EH (cell line): ENCODE data around the gene RAB31.
"Not testable (repeated sequence)": the region's sequence is repeated elsewhere in the genome, so short reads cannot be mapped to it uniquely, and the experiment has no call there.

Source experiments
- DNase-seq: peaks from one replicate; pipeline ENCODE4 v3.0.0-alpha.2; 2015; ENCODE audit warnings: low read depth

RAB31 gene

DNA sequence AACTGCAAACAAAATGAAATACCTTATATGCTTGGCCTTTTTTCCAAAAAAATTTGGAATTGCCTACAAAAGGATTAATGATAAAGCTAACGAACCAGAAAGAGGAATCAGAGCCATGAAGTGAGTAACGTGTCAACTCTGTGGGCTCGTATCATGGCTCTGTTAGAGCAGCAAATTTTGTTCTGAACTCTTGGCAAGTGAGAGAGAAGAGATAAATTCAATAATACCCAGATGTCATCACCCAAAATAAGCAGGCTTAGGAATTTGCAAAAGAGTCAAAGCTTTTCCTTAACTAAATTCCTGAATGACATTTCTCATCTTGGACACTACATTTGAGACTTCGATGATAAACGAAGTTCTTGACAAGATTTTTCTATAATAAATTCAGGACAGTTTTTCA is 182.1 kb downstream of the RAB31 start:
- no peak for DNase-seq

DNA sequence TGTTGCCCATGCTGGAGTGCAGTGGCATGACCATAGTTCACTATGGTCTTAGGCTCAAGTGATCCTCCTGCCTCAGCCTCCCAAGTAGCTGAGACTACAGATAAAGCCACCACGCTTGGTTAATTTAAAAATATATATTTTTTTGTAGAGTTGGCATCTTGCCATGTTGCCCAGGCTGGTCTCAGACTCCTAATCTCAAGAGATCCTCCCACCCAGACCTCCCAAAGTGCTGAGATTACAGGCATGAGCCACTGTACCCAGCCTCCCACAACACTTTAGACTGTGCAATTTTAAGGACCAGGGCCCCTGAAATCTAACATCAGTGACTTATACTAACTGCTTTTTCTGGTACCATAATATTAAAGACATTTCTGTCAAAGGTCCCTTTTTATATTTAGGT is 182.9 kb downstream of the RAB31 start:
- DNase-seq = no peak

DNA sequence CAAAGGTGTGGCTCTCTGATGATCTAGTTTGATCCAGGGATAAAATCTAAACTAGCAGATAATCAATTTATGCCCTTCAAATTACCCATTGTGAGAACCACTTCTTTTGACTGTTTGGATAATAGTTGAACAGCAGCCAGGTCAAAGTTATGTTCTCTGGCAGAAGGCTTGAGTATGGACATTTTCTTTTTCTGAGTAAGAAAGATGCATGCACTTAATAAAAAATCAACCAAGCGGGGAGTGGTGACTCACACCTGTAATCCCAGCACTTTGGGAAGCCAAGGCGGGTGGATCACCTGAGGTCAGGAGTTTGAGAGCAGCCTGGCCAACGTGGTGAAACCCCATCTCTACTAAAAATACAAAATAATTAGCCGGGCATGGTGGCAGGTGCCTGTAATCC is 183.4 kb downstream of the RAB31 start:
- peak; percentile 42 for DNase-seq

DNA sequence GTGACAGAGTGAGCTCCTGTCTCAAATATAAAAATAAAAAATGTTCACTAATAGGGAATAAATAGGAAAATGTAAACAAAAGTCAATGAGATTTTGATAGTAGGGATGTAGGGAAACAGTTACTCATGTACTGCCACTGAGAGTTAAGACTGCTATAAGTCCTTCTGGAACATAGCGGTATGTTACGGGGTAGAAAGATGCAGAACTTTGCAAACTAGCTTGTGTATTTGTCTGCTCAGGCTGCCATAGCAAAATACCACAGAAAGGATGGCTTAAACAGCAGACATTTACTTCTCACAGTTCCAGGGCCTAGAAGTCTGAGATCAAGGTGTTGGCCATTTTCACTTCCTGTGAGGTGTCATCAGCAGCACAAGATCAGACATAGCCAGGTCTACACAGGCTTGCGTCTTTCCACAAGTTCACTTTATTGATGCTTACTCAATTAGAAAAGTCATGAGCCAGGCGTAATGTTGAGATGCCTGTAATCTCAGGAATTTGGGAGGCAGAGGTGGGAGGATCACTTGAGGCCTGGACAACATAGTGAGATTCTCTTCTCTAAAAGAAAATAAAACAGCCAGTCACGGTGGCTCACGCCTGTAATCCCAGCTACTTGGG is 186.5 kb downstream of the RAB31 start:
- no peak for DNase-seq

DNA sequence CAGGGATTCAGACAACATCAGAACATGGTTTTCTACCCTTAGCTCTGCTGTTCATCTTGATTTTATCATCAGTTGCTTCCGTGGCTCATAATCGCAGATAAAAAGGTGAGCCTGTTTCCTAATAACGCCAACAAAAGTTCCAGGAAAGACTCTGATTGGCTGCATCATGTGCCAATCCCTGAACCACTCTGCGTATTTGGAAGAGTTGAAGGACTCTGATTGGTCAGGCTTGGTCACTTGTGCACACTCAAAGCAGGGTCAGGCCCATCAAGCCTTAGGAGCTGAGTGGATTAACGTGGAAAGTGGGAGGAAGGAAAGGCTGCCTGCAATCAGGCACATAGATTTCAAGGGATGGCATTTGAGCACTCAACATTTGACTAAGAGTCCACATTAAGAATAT is 189.0 kb downstream of the RAB31 start:
- DNase-seq = no peak

DNA sequence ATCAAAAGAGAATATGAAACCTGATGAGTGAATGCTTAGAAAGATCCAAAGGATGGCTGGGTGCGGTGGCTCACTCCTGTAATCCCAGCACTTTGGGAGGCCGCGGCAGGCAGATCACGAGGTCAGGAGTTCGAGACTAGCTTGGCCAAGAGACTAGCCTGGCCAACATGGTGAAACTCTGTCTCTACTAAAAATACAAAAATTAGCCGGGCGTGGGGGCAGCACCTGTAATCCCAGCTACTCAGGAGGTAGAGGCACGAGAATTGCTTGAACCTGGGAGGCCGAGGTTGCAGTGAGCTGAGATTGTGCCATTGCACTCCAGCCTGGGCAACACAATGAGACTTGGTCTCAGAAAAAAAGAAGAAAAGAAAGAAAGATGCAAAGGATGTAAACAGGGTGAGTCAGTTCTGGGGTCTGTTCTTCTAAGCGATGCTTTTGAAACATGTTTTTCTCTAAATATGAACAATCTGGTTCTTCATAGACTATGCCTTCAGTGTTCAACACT is 189.7 kb downstream of the RAB31 start:
- DNase-seq = not testable (repeated sequence)

DNA sequence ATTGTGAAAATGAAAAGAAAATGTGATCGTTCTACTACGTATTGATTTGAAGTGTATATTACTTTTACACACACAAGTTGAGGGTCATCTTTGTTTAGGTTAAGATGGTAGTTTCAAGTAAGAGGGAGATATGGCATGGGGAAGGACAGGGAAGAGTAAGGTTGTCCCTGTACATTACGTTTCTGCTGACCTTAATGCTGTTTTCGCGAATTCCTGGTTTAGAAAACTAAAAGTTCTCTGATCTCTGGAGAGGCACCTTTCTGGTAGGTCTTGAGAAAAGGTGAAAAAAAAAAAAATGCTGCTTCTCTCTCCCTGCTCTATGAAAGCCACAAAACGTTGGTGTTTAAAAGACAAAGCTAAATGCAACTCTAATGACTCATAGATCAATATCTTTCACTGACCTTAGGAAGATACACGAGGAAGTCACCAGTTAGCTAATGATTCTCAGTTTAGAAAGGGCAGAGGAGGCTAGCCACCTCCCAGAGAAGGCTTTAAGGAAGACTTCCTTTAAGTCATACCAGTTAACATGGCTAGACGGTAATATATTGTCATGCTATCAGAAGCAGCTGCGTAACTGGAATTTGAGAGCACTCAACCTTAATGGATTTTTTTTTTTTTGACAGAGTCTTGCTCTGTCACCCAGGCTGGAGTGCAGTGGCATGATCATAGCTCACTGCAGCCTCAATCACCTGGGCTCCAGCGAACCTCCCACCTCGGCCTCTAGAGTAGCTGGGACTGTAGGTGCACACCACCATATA is 190.9 kb downstream of the RAB31 start:
- DNase-seq = peak; percentile 87

DNA sequence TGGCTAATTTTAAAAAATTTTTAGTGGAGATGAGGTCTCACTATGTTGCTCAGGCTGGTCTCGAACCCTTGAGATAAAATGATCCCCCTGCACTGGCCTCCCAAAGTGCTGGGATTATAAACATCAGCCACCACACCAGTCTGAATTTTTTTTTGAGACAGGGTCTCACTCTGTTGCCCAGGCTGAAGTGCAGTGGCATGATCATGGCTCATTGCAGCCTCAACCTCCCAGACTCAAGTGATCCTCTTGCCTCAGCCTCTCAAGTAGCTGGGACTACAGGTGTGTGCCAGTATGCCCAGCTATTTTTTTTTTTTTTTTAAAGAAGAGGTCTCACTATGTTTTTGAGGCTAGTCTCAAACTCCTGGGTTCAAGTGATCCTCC is 191.4 kb downstream of the RAB31 start:
- not testable (repeated sequence) for DNase-seq

DNA sequence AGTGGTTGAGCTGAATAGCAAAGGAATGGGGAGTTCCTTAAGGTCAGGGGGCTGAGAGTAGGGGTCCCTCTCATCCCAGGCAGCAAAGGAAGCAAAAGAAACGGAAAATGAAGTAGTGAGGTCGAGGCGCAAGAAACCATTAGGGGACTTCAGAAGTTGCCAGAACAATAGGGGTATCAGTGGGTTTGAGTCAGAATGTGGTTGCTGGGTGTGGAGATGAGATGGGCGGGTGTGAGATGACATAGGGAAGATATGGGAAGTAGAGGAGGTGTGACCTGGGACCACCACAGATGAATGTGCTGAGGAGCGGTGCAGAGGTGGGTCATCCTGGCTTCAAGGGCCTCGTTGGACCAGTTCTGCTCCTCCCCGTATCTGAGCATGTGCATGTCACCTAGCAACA is 192.6 kb downstream of the RAB31 start:
- DNase-seq = no peak

DNA sequence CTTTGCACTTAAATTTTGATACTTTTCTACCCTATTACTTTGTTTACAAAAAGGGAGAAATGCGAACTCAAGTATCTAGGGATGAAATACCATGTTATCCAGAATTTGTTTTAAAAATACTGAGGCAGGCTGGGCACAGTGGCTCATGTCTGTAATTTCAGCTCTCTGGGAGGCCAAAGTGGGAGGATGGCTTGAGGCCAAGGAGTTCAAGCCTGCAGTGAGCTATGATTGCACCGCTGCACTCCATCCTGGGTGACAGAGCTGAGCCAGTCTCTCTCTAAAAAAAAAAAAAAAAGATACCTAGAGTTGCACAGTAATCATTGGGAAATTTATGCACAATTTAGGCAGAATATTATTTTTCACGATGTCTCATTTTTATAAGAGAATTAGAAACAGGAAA is 193.3 kb downstream of the RAB31 start:
- peak; percentile 28 for DNase-seq

DNA sequence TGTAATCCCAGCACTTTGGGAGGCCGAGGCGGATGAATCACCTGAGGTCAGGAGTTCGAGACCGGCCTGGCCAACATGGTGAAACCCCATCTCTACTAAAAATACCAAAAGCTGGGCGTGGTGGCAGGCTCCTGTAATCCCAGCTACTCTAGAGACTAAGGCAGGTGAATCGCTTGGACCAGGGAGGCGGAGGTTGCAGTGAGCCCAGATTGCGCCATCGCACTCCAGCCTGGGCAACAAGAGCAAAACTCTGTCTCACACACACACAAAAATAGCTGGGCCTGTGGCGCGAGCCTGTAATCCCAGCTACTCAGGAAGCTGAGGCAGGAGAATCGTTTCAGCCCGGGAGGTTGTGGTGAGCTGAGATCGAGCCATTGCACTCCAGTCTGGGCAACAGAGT is 194.2 kb downstream of the RAB31 start:
- not testable (repeated sequence) for DNase-seq

DNA sequence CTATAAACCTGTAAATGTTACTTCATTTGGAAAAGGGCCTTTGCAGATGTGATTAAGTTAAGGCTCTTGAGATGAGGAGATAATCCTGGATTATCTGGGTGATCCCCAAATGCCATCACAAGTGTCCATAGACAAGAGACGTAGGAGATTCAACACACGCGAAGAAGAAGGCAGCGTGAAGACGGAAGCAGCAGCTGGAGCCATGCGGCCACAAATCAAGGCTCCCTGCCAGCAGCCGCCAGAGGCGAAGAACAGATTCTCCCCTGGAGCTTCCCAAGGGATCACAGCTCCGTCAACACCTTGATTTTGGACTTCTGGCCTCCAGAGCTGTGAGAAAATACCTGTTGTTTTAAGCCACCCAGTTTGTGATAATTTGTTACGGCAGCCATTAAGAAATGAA is 194.7 kb downstream of the RAB31 start:
- no peak for DNase-seq

DNA sequence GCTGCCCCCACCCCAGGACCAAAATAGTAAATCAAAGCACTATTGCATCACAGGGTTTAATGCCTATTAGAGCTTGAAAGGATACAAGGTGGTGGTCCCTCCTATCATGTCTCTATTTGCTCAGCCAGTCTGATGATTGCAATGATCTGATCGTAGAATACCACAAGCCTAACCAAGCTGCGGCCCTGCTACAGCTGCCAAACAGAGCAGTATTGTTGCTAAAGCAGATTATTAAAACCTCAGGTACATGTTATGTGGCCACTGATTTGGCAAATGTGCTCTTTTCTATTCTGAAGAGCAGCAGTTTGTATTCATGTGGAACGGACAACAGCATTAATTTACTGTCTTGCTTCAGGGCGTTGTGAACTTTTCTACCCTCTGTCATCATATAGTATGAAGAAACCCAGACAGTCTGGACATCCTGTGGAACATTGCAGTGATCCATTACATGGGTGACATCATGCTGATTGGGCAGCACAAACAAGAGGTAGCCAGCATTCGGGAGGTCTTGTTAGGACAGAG is 197.4 kb downstream of the RAB31 start:
- peak; percentile 24 for DNase-seq

DNA sequence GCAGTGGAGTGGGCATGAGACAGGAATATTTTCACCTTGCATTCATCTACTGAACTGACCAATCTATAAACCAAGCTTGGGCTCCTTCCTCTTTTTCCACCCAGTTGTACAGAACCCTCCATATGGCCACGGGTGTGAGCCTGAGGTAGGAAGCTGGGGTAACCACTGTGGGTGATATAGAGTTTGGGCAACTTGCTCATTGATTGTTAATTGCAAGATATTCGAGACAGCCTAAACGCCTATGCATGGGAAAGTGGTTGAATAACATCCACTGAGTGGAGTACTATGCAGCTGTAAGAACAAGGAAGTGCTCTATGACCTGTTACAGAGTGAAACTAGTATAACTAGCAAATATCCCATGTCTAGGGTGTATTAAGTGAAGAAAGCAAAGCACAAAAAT is 198.4 kb downstream of the RAB31 start:
- no peak for DNase-seq

DNA sequence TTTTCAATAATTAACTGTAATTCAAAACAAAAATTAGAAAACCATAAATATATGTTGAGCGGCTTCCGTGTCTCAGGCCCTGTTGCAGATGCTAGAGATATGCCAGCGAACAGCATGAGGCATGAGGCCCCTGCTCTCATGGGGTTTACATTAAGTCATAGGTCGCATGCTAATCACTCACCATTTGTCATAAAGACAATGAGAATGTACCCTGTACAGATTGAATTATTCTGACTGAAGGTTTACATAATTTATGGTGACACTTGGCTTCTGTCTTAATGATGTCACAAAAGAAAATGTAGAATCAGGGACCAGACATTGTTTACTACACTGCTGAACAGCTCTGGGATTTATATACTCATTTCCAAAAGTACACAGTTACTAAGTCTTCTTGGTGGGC is 199.8 kb downstream of the RAB31 start:
- DNase-seq = no peak

DNA sequence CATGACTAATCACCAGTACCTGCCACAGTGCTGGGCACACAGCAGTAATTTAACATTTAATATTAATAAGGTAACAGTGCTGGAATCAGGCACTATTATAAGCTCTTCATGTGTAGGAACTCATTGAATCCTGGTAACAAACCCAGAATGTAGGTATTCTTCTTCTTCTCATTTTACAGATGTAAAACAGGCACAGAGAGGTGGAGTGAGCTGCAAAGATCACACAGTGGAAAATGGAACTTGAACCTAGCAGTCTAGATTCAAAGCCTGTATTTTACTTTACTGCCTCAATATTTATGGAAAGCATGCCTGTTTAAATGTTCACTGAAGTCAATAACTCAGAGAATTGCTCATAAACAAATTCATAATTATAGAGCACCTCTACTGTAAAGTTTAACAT is 202.0 kb downstream of the RAB31 start:
- no peak for DNase-seq

DNA sequence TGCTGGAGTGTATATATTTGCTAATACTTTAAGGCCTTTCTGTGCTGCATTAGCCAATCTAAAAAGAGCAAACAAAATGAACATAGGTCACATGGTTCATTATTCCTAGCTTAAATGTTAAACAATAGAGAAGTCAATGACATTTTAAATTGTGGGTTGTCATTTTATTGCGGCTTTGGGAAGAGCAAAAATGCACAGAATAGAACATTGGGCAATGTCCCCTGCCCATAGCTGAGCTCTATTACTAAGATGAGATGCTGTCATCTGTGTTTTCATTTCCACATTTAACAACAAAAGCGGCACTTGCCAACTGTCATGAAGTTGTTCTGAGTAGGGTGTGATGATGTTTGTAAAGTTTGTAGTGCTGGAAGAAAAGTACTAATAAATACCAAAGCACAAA is 202.6 kb downstream of the RAB31 start:
- no peak for DNase-seq

DNA sequence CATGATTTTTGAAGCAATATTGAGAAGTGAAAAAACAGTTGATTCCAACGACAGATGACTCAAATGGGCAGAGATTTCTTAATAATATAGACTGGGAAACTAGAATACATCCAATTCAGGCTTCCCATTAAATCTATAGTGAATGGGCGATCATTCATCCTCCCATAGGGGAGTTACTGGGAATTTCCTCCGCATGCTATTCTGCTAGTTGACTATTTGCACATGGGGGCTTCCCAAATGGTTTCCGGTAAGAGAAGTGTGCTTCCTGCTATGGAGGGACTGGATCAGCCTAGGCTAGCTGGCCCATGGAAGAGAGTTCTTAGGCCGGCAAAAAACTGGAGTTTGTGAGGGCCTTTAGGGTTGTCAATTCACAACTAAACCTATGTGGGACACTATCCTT is 203.1 kb downstream of the RAB31 start:
- DNase-seq = no peak
